NCI-H2081 (cell line): ENCODE results near the gene SLC6A8.
"Not testable (repeated sequence)": the region's sequence is repeated elsewhere in the genome, so short reads cannot be mapped to it uniquely, and the experiment has no call there.

Experiments used
- DNase-seq, 2 experiments: peaks; one replicate each; lab custom pipeline; 2025; lab: John Stamatoyannopoulos, UW

The SLC6A8 gene

GRCh38 chrX:153707406-153707805 is 19.7 kb downstream of the SLC6A8 start:
- no peak for DNase-seq

- peak; percentile 22 to 36 for DNase-seq
These were observed 20.7 kb downstream of the SLC6A8 start for GRCh38 chrX:153708415-153708814.

- DNase-seq = no peak
These were observed 22.3 kb downstream of the SLC6A8 start for GRCh38 chrX:153709726-153710674.

- no peak for DNase-seq
These were observed 26.5 kb downstream of the SLC6A8 start for GRCh38 chrX:153714256-153714655.

GRCh38 chrX:153717445-153717844 is 29.7 kb downstream of the SLC6A8 start:
- DNase-seq = no peak

- no peak for DNase-seq
These were observed 31.5 kb downstream of the SLC6A8 start for GRCh38 chrX:153719238-153719637.

GRCh38 chrX:153719701-153720100 is 32.0 kb downstream of the SLC6A8 start:
- no peak for DNase-seq

- no peak for DNase-seq
These were observed 35.1 kb downstream of the SLC6A8 start for GRCh38 chrX:153722704-153723350.

- peak in 1 of 2 experiments; percentile 21 for DNase-seq
These were observed 35.9 kb downstream of the SLC6A8 start for GRCh38 chrX:153723351-153724251.

GRCh38 chrX:153724252-153725038 is 36.7 kb downstream of the SLC6A8 start, which contains the start of the genes ABCD1 and BCAP31:
Gene ABCD1 (plus strand): TSS chrX:153724856. CDS start chrX:153725267, 411 bp downstream.
Gene BCAP31 (minus strand): TSS chrX:153724387. CDS start chrX:153723244, 1,143 bp downstream.
- DNase-seq = peak; percentile 72 to 80

GRCh38 chrX:153725039-153725831 is 37.5 kb downstream of the SLC6A8 start:
- DNase-seq = no peak

- DNase-seq = no peak
These were observed 38.1 kb downstream of the SLC6A8 start for GRCh38 chrX:153725832-153726285.

GRCh38 chrX:153726286-153727122 is 38.8 kb downstream of the SLC6A8 start:
- no peak for DNase-seq

- DNase-seq = peak; percentile 10 to 45
These were observed 39.6 kb downstream of the SLC6A8 start for GRCh38 chrX:153727123-153727931.

GRCh38 chrX:153728095-153728494 is 40.4 kb downstream of the SLC6A8 start:
- no peak for DNase-seq

GRCh38 chrX:153728951-153729631 is 41.4 kb downstream of the SLC6A8 start:
- DNase-seq = no peak

GRCh38 chrX:153730115-153730514 is 42.4 kb downstream of the SLC6A8 start:
- not testable (repeated sequence) for DNase-seq
